NCI-H774 (cell line): ENCODE measurements around the gene USP2.

Experiments used
- DNase-seq: peaks from one replicate; lab custom pipeline; 2025; lab: John Stamatoyannopoulos, UW

The USP2 gene

DNA sequence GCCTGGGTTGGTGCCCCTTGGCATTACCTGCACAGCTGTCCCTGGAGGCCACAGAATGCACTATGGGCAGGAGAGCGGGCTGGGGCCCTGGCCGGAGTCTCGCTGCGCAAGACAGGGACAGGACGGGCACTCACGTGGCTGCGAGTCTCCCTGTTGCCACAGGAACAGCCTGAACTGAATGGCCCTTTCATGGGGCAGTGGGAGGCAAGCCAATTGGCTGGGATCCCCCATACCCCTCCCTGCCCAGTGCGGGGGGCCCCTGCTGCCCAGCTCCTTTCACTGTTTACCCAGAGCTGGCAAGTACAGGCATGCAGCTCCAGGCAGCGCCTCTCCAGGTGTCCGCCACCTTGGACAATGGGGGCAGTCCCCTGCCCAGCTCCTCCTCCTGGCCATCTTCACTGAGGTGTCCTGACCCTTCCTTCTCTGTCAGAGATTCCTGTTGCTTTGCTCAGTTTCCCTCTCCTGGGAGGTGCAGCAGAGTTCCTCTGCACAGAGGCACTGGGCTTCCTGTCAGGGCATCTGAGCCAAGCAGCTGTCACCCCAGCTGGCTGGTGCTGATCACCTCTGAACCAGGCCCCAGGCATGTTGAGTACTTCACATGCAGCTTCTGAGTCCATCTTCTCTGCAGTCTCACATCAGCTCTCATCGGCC lies 5.2 kb downstream of the USP2 start:
- peak; percentile 24 for DNase-seq

DNA sequence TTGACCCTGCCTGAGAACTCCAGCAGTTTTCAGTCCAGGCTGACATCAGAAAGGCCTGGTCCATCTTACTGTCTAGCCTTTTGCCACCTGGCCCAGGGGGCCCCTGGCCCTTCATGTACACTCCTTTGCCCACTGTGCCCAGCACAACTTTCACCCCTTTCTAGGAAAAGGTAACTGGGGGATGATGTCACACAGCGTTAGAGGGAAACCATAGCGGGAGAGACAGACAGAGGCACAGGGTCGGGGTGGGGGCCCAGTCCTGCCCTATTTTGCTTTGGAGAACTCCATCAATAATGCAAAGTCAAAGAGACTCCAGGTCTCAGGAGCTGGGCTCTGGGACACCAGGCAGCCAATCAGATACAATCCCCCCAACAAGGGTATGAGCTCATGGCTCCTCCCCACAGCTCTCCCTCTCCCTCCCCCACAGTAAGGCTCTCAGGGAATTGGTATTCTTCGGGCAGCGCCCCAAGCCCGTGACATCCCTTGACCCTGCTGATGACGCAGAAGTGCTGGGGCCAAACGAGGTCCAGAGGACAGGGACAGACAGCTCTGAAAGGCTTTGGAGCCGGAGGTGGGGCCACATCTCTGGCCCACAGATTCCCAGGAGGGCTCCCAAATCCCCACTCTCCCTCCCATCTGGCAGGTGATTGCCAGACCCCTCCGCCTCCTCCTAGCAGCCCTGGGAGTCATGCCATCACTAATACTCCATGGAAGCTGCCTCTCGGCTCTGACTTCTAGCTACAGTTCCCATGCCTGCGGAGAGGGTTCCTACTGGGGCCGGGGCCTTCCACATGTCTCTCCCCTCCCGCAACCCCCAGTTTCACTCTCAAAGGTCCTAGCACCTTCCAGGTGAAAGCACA lies 5.9 kb downstream of the USP2 start:
- DNase-seq: no peak

DNA sequence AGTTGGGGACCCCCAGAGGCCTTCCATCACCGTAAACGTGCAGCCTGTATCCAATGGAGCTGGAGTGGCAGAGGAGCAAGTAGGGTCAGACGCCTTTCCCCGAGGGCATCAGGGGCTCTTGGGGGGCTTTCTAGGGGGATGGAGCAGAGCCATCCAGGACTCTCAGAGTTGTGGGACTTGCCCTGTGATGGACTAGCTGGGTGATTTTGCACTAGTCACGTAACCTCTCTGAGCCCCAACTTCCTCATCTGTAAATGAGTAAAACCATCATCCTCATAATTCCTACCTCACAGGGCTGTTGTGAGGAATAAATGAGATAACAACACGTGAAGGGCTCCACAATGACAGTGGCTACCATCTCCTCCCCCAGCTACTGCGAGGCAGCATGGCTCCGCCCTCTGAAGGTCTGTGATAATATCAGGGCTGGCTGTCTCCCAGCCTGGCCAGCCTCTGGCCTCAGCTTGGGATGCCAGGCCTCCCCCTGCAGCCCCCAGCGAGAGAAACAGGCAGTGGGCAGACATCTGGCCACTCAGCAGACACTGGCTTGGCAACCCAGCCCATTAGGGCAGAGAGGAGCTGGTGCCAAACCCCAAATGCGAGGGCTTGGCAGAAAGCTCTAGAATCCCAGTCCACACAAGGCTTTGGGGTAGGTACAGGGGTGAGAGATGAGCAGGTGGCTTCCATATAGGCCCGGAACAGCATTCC lies 6.7 kb downstream of the USP2 start:
- DNase-seq: no peak

DNA sequence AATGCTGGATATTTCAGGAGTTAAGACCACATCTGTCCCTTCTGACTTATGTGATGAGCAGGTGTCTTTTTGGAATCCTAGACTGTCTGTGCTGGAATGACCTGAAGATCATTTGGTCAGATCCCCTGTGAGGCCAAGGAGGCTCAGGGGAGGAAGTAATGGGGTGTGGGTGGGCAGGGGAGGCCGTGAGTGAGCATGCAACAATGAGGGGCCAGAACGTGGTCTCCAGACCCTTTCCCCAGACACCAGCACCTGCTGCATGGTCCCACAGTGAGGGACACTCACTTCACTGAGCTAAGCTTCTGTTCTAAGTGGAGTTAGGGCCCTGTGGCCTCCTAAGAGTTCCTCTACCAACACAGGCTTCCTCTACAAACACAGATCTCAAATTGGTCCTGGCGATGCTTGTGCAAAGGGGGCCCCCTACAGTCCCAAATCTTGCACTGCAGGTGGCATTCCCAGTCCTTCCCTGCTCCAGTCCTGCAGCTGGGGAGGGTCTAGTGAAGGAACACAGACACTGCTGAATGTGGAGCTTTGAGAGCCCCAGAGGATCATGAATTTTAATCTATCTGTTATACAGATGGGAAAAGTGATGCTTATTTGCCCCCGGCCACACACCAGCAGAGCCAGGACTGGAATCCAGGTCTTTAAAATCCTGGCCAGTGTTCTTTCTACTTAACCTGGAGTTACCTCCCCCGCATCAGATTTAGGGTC lies 7.4 kb downstream of the USP2 start:
- DNase-seq: peak; percentile 59

DNA sequence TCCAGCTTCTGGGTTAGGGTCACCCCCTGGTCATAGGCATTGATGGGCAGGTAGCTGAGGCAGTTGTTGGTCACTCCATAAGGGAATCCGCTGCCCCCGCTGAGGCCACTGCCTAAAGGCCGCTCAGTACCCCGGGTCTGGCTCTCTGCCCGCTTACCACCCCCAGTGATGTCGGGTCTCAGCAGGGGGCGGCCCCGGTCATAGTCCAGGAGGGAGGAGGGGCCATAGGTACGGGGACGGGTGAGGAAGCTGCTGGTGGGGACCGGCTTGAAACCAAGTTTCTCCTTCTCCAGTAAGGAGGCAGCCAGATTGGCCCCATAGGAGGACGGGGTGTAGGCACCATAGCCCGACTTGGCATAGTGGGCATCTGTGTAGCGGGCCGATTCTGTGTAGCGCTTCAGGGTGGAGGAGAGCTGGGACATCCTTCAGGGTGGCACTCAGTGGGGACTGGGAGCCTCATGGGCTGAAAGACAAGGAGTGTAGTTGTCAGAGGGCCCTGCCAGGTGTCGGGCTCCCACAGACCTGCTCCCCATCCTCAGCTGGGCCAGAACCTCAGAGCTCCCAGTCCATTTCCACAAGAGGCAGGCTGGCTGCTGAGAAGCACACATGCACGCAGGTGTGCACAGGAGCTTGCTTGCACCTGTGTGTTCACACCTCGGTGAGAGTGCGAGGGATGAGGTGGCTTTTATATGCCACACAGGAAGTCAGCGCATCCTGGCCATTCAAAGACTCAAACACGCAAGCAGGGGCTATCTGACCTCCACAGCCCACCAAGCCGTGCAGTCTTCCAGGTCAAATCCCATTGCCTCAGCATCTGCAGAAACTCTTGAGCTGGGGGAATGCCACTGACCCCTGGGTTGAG lies 8.2 kb downstream of the USP2 start:
- DNase-seq: no peak

DNA sequence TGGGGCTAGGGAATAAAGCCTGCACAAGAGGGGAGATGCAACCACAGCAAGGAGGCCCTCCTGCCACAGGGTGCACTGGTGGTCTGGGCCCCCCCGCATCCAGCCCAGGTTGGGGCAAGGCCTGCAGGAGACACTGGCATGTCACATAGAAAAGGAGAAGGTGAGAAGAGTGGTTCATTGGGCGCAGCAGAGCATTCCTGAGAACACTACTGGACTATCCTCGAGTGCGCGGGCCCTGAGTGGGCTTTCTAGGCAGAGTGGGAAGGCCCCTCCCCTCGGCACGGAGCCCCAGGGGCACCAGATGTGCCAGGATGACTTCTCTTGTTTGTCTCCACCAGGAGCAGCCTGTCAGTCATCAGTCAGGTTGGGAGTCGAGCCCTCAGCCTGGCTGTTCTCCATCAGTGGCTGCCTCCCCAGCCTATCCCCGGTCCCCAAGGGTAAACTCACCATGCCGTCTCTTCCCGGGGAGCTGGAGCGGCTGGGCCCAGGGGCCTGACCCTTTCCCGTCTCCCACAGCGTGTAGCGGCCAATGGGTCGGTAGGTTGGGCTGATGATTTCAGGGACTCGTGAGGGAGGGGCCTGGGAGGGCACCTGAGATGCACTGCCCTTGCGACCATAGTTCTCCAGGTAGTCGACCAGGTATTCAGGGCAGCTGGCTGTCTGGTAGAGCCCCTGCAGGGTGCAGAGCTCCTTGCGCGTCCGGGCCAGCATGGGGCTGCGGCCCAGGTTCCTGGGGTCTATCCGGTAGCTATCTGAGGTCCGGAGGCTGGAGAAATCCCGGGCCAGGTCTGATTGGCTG lies 9.0 kb downstream of the USP2 start:
- DNase-seq: no peak

DNA sequence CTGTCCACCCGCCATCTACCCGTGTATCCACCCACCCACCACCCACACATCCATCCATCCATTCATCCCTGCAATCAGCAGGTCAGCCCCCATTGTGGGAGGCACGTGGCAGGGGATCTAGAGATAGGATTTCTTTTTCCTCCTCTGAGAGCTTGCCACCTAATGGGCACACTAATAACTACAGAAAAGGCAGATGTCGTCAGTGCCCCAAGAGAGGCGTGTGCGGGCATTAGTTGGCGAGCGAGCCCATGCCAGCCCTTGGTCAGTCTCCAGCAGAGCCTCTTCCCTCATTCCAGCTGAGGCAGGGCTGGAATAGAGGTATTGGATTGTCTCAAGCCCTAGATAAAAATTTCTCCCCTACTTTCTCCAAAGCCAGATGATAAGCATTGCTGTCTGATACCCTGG lies 9.7 kb downstream of the USP2 start:
- DNase-seq: peak; percentile 23

DNA sequence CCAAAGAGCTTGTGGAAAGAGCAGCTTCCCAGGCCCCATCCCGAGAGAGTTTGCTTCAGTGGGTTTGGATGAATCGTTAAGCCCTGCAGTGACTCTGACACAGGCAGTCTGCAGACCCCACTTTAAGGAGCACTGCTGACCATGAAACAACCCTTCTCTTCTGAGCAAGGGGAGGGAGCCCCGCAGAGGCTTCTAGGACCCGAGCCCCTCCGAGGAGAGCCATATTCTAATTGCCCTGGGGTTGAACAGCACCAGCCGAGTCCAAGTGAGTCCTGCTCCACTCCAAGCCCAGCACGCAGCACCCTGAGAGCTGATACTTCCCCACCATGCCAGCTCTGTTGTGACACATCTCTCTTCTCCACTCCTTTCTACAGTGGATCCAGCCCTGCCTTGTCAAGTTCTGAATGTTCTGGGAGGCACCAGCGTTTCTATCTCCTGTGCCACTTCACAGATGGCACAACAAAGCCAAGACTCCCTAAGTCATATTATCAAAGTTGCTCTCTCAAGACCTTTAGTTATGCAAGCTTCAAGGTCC lies 10.4 kb downstream of the USP2 start:
- no peak for DNase-seq

DNA sequence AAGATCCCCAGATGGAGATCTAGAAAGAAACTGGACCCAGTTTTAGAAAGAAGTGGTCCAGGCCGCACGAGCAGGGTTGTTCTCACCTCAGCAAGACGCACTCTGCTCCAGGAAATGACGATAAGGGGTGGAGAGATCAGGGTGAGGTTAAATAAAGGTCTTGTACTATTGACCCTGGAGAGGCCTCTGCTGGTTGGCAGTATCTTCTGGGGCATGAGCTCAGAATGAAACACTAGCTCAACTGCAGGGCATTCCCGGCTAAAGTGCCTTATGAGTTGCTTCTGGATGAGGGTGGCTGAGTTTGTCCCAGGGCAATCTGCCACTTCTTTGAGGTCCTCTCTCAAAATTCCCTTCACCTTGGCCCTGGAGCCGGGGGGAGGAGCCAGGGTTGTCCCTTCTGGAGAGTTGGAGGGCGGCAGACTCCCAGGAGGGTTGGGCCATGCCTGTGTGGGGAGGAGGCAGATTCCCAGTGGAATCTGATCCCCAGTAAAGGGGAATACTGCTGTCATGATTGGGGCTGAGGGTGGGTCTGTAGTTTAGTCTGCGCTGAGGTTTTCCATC lies 10.9 kb downstream of the USP2 start:
- DNase-seq: no peak

DNA sequence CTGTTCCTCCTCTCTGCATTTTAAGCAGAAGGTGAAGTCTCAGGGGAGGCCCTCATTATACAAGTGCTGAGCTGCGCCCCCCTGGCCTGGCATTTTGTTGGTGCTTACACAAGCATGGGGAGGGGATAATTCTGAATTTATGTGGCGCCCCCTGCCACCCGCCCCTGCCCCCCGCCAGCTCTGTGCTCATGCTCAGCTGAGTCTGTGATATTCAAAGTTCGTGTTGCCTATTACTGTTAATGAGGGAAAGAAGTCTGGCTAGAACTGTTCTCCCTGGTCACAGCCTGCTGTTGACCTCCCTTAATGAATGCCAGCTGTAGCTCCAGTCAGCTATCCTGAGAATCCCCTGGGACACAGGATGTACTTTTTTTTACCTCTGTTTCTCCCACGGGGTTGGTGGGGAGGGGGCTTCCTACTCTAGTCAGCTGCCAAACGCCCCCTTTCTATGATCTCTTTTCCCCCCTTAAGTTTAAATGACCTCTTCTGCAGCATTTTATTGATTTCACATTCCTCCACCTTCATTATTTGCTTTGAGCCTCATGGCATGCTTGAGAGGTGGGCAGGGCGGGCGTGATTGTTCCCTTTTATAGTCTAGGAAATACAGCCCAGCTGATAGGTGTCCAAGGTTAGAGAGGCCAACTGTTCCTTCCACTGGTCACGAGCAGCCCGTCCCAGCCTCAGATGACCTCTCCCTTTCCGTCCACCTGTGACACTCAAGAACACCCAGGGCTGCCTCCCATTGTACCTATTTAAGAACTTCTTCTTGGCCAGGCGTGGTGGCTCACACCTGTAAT lies 12.2 kb downstream of the USP2 start:
- DNase-seq: no peak

DNA sequence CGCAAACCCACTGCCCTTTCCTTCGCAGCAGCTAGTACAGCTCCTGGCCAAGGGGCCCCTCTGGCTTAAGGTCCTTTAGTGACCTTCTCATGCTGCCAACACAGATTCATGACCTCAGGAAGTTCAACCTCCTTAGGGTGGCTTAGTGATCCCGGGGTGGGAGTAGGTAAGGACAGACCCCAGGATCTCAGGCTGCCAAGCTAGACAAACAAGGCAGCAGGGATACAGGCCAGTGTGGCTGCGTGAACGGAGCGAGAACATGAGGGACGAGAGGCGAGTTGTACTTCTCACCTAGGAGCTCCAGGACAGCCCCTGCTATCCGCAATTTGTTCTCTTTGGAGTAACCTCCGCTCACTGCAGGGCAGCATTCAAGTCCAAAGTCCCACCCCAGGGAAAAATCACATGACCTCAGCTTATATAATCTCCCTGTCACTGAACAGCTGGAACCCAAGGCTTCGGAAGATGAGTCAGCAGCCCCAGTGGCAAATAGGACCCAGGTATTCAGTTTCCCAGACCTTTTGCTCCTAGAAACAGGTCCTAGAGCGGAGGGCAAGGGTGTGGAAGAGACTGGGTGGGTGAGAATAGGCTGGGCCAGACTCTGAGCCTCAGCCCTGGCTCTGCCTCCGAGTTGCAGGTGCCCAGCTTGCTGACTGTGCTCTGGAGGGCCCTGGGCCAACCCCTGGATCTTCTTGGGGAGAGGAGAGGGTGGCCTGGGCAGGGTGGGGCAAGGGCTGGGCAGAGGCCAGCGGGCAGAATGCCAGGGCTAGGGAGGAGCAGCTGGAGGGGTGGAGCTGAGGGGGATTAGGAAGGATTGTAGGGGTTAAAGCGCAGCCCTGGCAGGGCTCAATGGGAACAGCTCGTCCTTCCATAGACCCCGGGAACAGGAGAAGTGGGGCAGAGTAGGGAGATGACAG lies 13.1 kb downstream of the USP2 start:
- no peak for DNase-seq

DNA sequence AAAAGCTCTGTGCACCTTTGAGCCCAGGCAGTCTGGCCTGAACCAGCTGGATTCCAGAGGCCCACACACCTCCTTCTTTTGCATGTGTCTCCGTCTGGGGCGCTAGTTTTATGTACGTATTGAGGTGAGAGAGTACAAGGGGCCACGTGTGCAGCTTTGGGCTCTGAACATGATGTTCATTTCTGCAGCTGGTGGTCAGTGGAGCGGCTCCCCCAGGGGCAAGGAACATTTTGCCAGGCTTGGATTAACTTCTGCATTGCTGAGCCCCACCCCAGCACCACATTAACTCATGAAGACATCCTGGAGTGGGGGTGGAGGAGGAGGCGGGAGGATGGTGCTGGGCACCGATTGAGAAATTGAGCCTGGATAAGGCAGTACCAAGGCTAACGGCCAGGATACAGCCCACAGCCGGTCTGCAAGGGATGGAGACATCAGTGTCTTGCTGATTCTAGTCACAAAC lies 13.8 kb downstream of the USP2 start:
- no peak for DNase-seq

DNA sequence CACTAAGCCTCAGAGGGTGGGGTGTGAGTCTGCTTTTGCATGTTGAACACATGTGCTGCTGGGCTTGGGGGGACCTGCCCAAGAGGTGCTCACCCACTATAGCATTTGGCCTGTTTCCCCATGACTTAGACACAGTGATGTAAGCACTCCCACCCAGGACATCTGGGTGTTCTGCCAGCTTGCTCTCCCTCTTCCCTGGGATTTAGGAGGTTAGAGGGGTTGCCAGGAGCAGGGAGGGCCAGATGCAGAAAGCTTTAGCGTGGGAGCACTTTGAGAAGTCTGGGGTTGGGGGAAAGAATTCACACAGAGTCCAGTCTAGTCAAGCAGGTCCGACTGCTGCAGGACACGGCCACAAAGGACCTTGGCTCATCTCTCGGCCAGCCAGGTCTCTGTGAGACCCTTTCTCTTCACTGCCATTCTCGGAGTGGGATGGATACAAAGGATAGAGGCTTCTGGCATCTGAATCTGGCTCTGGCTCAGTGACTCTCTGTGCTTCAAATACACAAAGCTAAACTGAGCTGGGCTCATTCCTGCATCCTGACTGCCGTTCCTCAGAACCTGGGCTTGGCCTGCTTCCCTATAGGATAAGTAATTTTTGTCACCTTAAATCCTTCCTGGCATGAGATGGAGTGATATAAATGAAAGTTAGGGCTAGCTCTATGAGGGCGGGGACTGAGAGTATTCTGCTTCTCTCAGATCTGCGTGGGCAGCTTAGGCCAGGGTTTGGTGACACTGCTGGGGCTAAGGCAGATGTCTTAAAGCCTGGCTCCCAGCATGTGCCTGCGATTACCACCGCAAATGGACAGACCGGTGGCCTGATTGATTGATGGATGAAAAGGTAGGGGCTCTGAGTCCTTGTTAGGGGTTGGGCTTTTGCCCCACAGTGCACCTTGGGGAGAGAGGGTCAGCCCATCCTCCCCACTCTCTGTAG lies 14.5 kb downstream of the USP2 start:
- DNase-seq: no peak

DNA sequence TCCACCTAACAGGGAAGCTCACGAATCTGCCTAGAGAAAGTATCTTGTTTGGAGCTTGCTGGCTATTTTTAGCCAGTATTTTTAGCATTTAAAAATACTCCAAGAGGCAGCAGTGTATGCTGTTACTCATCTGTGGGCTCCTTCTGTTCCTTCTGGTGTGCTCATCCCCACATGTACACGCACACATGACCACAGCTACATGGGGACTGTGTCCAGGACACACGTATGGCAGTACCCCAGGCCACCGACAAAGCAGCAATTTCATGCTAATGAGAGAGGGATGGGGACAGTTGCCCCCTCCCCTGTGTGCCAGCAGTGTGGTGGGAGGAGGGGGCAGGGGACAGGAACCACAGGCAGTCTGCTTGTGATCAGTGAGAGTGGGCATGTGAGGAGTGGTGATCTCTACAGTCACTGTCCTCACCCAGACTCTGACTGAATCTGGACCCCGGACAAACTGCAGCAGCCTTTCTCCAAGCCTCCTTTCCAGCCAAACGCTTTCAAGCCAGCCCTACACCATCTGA lies 16.4 kb downstream of the USP2 start:
- DNase-seq: no peak

DNA sequence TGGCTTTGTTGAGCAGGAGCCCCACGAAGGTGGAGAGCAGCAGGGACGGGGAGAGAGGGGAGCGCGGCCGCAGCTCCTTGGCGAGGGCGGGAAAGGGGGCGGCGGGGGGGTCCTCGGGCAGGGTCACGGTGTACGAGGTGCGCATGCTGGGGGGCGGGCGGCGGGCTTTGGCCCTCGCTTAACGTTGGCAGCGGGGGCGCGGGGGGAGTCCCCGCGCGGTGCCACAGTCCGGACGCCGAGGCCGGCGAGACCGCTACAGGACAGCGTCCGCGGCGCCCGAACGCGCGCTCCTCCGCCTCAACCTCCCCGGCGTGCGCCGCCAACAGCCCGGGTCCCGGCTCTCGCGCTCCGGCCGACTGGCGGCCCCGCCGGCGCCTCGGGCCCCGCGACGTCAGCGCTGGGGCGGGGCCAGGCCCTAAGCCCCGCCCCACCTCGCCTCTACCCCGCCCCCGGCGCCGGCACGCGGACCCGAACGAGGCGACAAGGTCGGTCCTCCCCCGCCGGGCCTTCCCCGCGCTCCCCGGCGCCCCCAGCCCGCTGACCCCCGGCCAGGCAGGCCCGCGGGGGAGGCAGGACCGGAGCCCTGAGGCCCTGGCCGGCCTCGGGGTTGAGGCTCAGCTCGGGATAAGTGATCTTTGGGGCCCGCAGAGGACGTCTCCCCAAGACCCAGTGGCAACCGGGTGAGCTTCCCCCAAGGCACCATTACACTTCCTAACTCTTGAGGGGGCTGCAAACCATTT lies 17.5 kb downstream of the USP2 start:
- DNase-seq: peak; percentile 38
